ENCODE data around the gene KSR2. TPM values are rescaled to one million over a fixed set of nuclear protein-coding genes. Genes with fewer than 3 reads are reported as not detected.

Gene KSR2
- total RNA-seq, 1 experiment from 2014 or later, result 1.3 TPM

DNA sequence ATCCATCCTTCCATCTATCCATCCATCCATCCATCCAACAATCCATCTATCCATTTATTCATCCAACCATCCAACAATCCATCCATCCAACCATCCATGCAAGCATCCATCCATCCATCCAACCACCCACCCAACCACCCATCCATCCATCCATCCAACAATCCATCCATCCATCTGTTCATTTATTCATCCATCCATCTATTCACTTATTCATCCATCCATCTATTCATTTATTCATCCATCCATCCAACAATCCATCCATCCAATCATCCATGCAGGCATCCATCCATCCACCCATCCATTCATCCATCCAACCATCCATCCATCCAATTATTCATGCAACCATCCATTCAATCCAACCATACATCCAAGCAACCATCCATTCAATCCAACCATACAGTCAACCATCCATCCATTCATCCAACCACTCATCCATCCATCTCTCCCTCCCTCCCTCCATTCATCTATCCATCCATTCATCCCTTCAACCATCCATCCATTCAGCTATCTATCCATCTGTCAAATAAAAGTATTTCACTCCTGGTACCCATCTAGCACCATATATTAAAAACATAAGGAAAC is 86.1 kb downstream of the KSR2 start:
- TF ChIP-seq, protein P1, sequence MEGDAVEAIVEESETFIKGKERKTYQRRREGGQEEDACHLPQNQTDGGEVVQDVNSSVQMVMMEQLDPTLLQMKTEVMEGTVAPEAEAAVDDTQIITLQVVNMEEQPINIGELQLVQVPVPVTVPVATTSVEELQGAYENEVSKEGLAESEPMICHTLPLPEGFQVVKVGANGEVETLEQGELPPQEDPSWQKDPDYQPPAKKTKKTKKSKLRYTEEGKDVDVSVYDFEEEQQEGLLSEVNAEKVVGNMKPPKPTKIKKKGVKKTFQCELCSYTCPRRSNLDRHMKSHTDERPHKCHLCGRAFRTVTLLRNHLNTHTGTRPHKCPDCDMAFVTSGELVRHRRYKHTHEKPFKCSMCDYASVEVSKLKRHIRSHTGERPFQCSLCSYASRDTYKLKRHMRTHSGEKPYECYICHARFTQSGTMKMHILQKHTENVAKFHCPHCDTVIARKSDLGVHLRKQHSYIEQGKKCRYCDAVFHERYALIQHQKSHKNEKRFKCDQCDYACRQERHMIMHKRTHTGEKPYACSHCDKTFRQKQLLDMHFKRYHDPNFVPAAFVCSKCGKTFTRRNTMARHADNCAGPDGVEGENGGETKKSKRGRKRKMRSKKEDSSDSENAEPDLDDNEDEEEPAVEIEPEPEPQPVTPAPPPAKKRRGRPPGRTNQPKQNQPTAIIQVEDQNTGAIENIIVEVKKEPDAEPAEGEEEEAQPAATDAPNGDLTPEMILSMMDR (conservative IDR thresholded peaks at IDR 0.05), result no peak
- no peak overlapping the region for H3K4me3 Mint-ChIP-seq
- no peak overlapping the region for H3K4me2 ChIP-seq (ENCODE audit: insufficient read depth, insufficient read length, low read length)

More for the DNA sequence above, 86.1 kb downstream of the KSR2 start:
- DNase-seq, result no peak
- no peaks in the 10 kb centered on the region for H3K9me3 Mint-ChIP-seq
- H4K5ac ChIP-seq (ENCODE audit: insufficient read length, low read depth, low read length), result no peak overlapping the region
- H4K20me1 ChIP-seq (ENCODE audit: control insufficient read depth, insufficient read depth, insufficient read length), result no peaks in the 10 kb centered on the region
- no peak overlapping the region for H3K9ac ChIP-seq (ENCODE audit: extremely low read depth, insufficient read length, low read length)
- H3K23ac ChIP-seq (ENCODE audit: insufficient read length, low read depth, low read length), result no peak overlapping the region
- H2BK20ac ChIP-seq (ENCODE audit: low read depth, low read length, poor library complexity, severe bottlenecking), result no peak overlapping the region
- H3T11ph ChIP-seq (ENCODE audit: low read length), result no peak overlapping the region
- H2BK5ac ChIP-seq (ENCODE audit: insufficient read length, low read length), result no peak overlapping the region
- H4K91ac ChIP-seq (ENCODE audit: insufficient read length, low read depth, low read length), result no peak overlapping the region
- no peak overlapping the region for H2AK5ac ChIP-seq (ENCODE audit: insufficient read length, low read length)
- no peak overlapping the region for H3K56ac ChIP-seq (ENCODE audit: insufficient read length, low read depth, low read length)
- no peaks in the 10 kb centered on the region for H3K27me3 ChIP-seq (ENCODE audit: insufficient read depth, low read length)
- H3K36me3 Mint-ChIP-seq (ENCODE audit: insufficient read depth in 1 of 3, low read depth in 3 of 3), result no peaks in the 10 kb centered on the region
- H3K79me1 ChIP-seq (ENCODE audit: insufficient read depth, low read depth, low read length, poor library complexity, severe bottlenecking), result no peaks in the 10 kb centered on the region
- peaks cover 4% of the 10 kb centered on the region for H3K27me3 Mint-ChIP-seq (ENCODE audit: low read depth)
- no peak overlapping the region for H2AFZ ChIP-seq (ENCODE audit: low read length)
- no peaks in the 10 kb centered on the region for H3K79me2 ChIP-seq (ENCODE audit: insufficient read depth, low read length)
- H3K27ac Mint-ChIP-seq, result no peak overlapping the region
- H3K4me1 Mint-ChIP-seq, result peaks cover 0 to 10% of the 10 kb centered on the region in 2 experiments; a peak in 3 of 4 replicates
- H3K27ac ChIP-seq (ENCODE audit: insufficient read length, low read depth, low read length), result no peak overlapping the region
- H3K14ac ChIP-seq (ENCODE audit: insufficient read depth, low read length), result no peak overlapping the region
- no peak overlapping the region for H3K18ac ChIP-seq (ENCODE audit: insufficient read length, low read depth, low read length)
- H3K4ac ChIP-seq (ENCODE audit: low read depth, low read length), result no peak overlapping the region
- H3K23me2 ChIP-seq (ENCODE audit: insufficient read length, low read depth, low read length, poor library complexity, severe bottlenecking), result no peaks in the 10 kb centered on the region
- H2BK12ac ChIP-seq (ENCODE audit: insufficient read length, low read depth, low read length), result no peak overlapping the region
- no peak overlapping the region for H2BK120ac ChIP-seq (ENCODE audit: low read depth, low read length, poor library complexity, severe bottlenecking)
- no peak overlapping the region for H2BK15ac ChIP-seq (ENCODE audit: low read depth, low read length)
- H3K4me1 ChIP-seq (ENCODE audit: insufficient read depth, low read length), result 0 out of 2 replicates have a peak, but pooled peaks cover 2% of the 10 kb centered on the region
- no peaks in the 10 kb centered on the region for H3K9me3 ChIP-seq (ENCODE audit: control insufficient read depth, low read depth, low read length)
- no peak overlapping the region for H4K8ac ChIP-seq (replicated peaks; ENCODE audit: insufficient read length, low read depth, low read length)

All from H9 (cell line).